Jurkat, Clone E6-1 (cell line): ENCODE results near the gene FBXO22.
"Not testable (repeated sequence)": the region's sequence is repeated elsewhere in the genome, so short reads cannot be mapped to it uniquely, and the experiment has no call there.

Experiments
- DNase-seq: peaks from one replicate; pipeline ENCODE4 v3.0.0-alpha.2; 2011; ENCODE audit warnings: low read depth, low spot score
- H3K4me3 ChIP-seq: 2 replicates; pipeline ENCODE4 v1.5.1; 2011; ENCODE audit warnings: mild to moderate bottlenecking, low read length, control low read depth, moderate library complexity

Gene FBXO22

GRCh38 chr15:75952525-75952924, 48.8 kb downstream of the FBXO22 start:
- no peak for DNase-seq
- no peak overlapping the region for H3K4me3 ChIP-seq

- no peak overlapping the region for H3K4me3 ChIP-seq
- DNase-seq: no peak
Measured at GRCh38 chr15:75955720-75956119, 52.0 kb downstream of the FBXO22 start.

GRCh38 chr15:75961331-75961730, 57.7 kb downstream of the FBXO22 start:
- DNase-seq: no peak

GRCh38 chr15:75966073-75966472, 62.4 kb downstream of the FBXO22 start:
- DNase-seq: no peak
- H3K4me3 ChIP-seq: no peak overlapping the region

More at GRCh38 chr15:75961331-75961730, 57.7 kb downstream of the FBXO22 start:
- H3K4me3 ChIP-seq: no peak overlapping the region

- not testable (repeated sequence) for H3K4me3 ChIP-seq, DNase-seq
Measured at GRCh38 chr15:75976766-75977165, 73.1 kb downstream of the FBXO22 start.

GRCh38 chr15:75981149-75981815, 77.6 kb downstream of the FBXO22 start:
- no peak for DNase-seq
- no peak overlapping the region for H3K4me3 ChIP-seq

GRCh38 chr15:75982468-75982867, 78.8 kb downstream of the FBXO22 start:
- no peak for DNase-seq
- no peak overlapping the region for H3K4me3 ChIP-seq

GRCh38 chr15:75984706-75985105, 81.0 kb downstream of the FBXO22 start:
- not testable (repeated sequence) for H3K4me3 ChIP-seq, DNase-seq

GRCh38 chr15:75985971-75986370, 82.3 kb downstream of the FBXO22 start:
- DNase-seq: peak; percentile 26
- no peak overlapping the region for H3K4me3 ChIP-seq

- DNase-seq: no peak
- H3K4me3 ChIP-seq: no peak overlapping the region
Measured at GRCh38 chr15:75989045-75989444, 85.4 kb downstream of the FBXO22 start.

- H3K4me3 ChIP-seq: no peak overlapping the region
- DNase-seq: no peak
Measured at GRCh38 chr15:75989875-75990274, 86.2 kb downstream of the FBXO22 start.
